HepG2 (cell line): ENCODE measurements around the gene RFTN1. TPM values are rescaled to one million over a fixed set of nuclear protein-coding genes. Genes with fewer than 3 reads are reported as not detected.

Experiments
- ATAC-seq: fragments of 200-7000 bp; cut with Tn5 transposase; 3 replicates; pipeline ENCODE4 v1.9.1; 2020; ENCODE audit warnings: mild to moderate bottlenecking, moderate library complexity
- BruUV-seq: library from RNA; stranded (reverse); fragments of 400-500 nt; replicated peaks from 2 replicates; lab custom pipeline; 2021; lab: Mats Ljungman, UMichigan
- CTCF ChIA-PET: fragments of 300-600 bp; formaldehyde crosslinking; extraction: SDS; loops from one replicate; lab custom pipeline; 2021; ENCODE audit warnings: low total read pairs, inconsistent platforms, low intra/inter-chr PET ratio; lab: Yijun Ruan, JAX
- POLR2A ChIA-PET: fragments of 350-600 bp; sonication (Branson Sonifier 250); formaldehyde crosslinking; loops from one replicate; lab custom pipeline; 2020; ENCODE audit warnings: antibody characterized with exemption, inconsistent platforms; lab: Yijun Ruan, JAX
- DNase-seq: peaks from one replicate; pipeline ENCODE4 v3.0.0-alpha.2; 2015; ENCODE audit warnings: low spot score
- FAIRE-seq: peaks from 3 replicates; lab custom pipeline; 2011; peaks lifted over from hg19 to GRCh38; lab: Jason Lieb, UNC
- H2AFZ ChIP-seq: one replicate; pipeline ENCODE4 v1.6.1; 2011; ENCODE audit warnings: low read length, inconsistent platforms
- H3K27ac ChIP-seq: fragments of 300-600 bp; 3 replicates; pipeline ENCODE4 v1.8.0; 2011; ENCODE audit warnings: mixed run types, mild to moderate bottlenecking, mixed read lengths, low read length, inconsistent platforms; ENCODE audit not compliant: insufficient read depth; ENCODE audit errors: extremely low read length
- H3K27me3 ChIP-seq, 2 experiments: fragments of 200-600 bp in 1 of 2; 2 replicates in 1 of 2; 3 replicates in 1 of 2; pipeline versions ENCODE4 v1.6.0 to v1.8.0; 2011; ENCODE audit warnings: low read length in 2 of 2, mild to moderate bottlenecking in 2 of 2, moderate library complexity in 2 of 2, inconsistent platforms in 1 of 2; ENCODE audit not compliant: insufficient read depth in 2 of 2, control insufficient read depth in 1 of 2
- H3K36me3 ChIP-seq, 2 experiments: fragments of 200-600 bp in 1 of 2; replicated peaks in 1 of 2; 2 replicates in 1 of 2; 3 replicates in 1 of 2; pipeline versions ENCODE4 v1.5.1 to v1.8.0; 2011; ENCODE audit warnings: low read length in 2 of 2, inconsistent platforms in 1 of 2; ENCODE audit not compliant: insufficient read depth in 2 of 2, control insufficient read depth in 1 of 2
- H3K4me1 ChIP-seq: 2 replicates; pipeline ENCODE4 v1.5.1; 2012; ENCODE audit warnings: low read length, inconsistent platforms; ENCODE audit not compliant: insufficient read depth
- H3K4me2 ChIP-seq: 2 replicates; pipeline ENCODE4 v1.6.0; 2011; ENCODE audit warnings: low read depth, low read length, inconsistent platforms
- H3K4me3 ChIP-seq, 3 experiments: fragments of 200-600 bp in 1 of 3; sonication (generic), shearing (Covaris generic) in 1 of 3; replicated peaks in 1 of 3; 2 replicates each; pipeline ENCODE4 v1.5.1; 2011 to 2016; ENCODE audit warnings: low read length in 3 of 3, inconsistent platforms in 2 of 3, low read depth in 2 of 3, mild to moderate bottlenecking in 2 of 3, control low read depth in 1 of 3, mixed read lengths in 1 of 3; ENCODE audit not compliant: insufficient read depth in 1 of 3
- H3K79me2 ChIP-seq: one replicate; pipeline ENCODE4 v1.6.1; 2011; ENCODE audit warnings: low read length, inconsistent platforms; ENCODE audit not compliant: insufficient read depth
- H3K9ac ChIP-seq: 2 replicates; pipeline ENCODE4 v1.6.0; 2011; ENCODE audit warnings: mild to moderate bottlenecking, low read depth, low read length, inconsistent platforms; ENCODE audit not compliant: insufficient read depth
- H3K9me3 ChIP-seq: 2 replicates; pipeline ENCODE4 v1.5.1; 2012; ENCODE audit warnings: mild to moderate bottlenecking, low read length
- H4K20me1 ChIP-seq: 2 replicates; pipeline ENCODE4 v1.6.0; 2011; ENCODE audit warnings: inconsistent platforms, mild to moderate bottlenecking, low read length, moderate library complexity; ENCODE audit not compliant: insufficient read depth
- BCL6 ChIP-seq: IDR thresholded peaks from 2 replicates; pipeline ENCODE4 v1.6.1; 2016; ENCODE audit warnings: missing genetic modification reagents, missing compliant biosample characterization
- MBD4 ChIP-seq: IDR thresholded peaks from 2 replicates; pipeline ENCODE4 v1.6.1; 2012; ENCODE audit warnings: low read length, inconsistent platforms, borderline replicate concordance
- PHF5A ChIP-seq: IDR thresholded peaks from one replicate; pipeline ENCODE4 v1.6.1; 2018; ENCODE audit warnings: low read depth, missing genetic modification reagents; ENCODE audit not compliant: unreplicated experiment
- PITX1 ChIP-seq: sonication (generic); formaldehyde crosslinking; IDR thresholded peaks from 2 replicates; pipeline ENCODE4 v1.5.1; 2020; ENCODE audit warnings: mild to moderate bottlenecking, missing genetic modification reagents
- RFX5 ChIP-seq: IDR thresholded peaks from 2 replicates; pipeline ENCODE4 v1.6.1; 2011; ENCODE audit warnings: low read depth, low read length, improper control_type of control experiment
- RFXANK ChIP-seq: IDR thresholded peaks from 2 replicates; pipeline ENCODE4 v1.6.1; 2016
- SALL1 ChIP-seq: sonication (generic); formaldehyde crosslinking; IDR thresholded peaks from 2 replicates; pipeline ENCODE4 v1.8.0; 2022; ENCODE audit warnings: mild to moderate bottlenecking, missing genetic modification reagents
- SNAI1 ChIP-seq: sonication (generic); formaldehyde crosslinking; IDR thresholded peaks from 2 replicates; pipeline ENCODE4 v1.5.0; 2020; ENCODE audit warnings: mild to moderate bottlenecking, missing genetic modification reagents, borderline replicate concordance
- ZFP36L2 ChIP-seq: sonication (generic); formaldehyde crosslinking; IDR thresholded peaks from 2 replicates; pipeline ENCODE4 v1.4.0; 2020; ENCODE audit warnings: missing genetic modification reagents
- ZFP82 ChIP-seq: sonication (generic); formaldehyde crosslinking; IDR thresholded peaks from 2 replicates; pipeline ENCODE4 v1.5.1; 2020; ENCODE audit warnings: mild to moderate bottlenecking, missing genetic modification reagents, borderline replicate concordance
- ZNF776 ChIP-seq: sonication (generic); formaldehyde crosslinking; IDR thresholded peaks from 2 replicates; pipeline ENCODE4 v1.4.0; 2020; ENCODE audit warnings: mild to moderate bottlenecking, missing genetic modification reagents
- ZSCAN30 ChIP-seq: sonication (generic); formaldehyde crosslinking; IDR thresholded peaks from 2 replicates; pipeline ENCODE4 v1.5.0; 2020; ENCODE audit warnings: mild to moderate bottlenecking, missing genetic modification reagents
- WGBS: methylation state at CpG from one replicate; pipeline ENCODE4 v1.1.6; 2017; ENCODE audit warnings: low lambda C conversion rate; 5-methylcytosine and 5-hydroxymethylcytosine counted together
- in situ Hi-C: cut with HindIII; loops from 2 replicates; pipeline ENCODE4 v1.10.0; 2017; ENCODE audit warnings: low pct_unique_long_range_greater_than_20kb; ENCODE audit not compliant: extremely low pct_ligation_motif_present
- intact Hi-C: fragments of 100-400 bp; cut with micrococcal nuclease; formaldehyde crosslinking; loops from one replicate; pipeline ENCODE4 v1.10.0; 2022; ENCODE audit not compliant: unreplicated experiment
- polyA plus RNA-seq, 8 experiments: library from polyadenylated mRNA; depleted of rRNA in 3 of 8; stranded (reverse) in 7 of 8; unstranded in 1 of 8; fragments of >200 nt; fragmentation: Illumina TruSeq in 4 of 8; extraction: Trizol in 4 of 8; gene quantifications; 2 replicates each; pipeline versions ENCODE4 v1.2.1 to v1.2.3, GENCODE V29; 2011 to 2016; ENCODE audit warnings: low read depth in 4 of 8, missing spikeins in 1 of 8, mixed read lengths in 1 of 8; ENCODE audit not compliant: insufficient read depth in 1 of 8
- total RNA-seq, 5 experiments: library from RNA; depleted of rRNA; stranded (reverse); fragments of >200 nt; fragmentation: Illumina TruSeq; extraction: Trizol; gene quantifications; 2 replicates each; pipeline ENCODE4 v1.2.3, GENCODE V29; 2016; ENCODE audit warnings: low read depth in 1 of 5
- TF ChIP-seq, protein P1 (sequence below): sonication (generic); formaldehyde crosslinking; IDR thresholded peaks from 2 replicates; pipeline ENCODE4 v1.4.0; 2020; ENCODE audit warnings: missing genetic modification reagents
- TF ChIP-seq, protein P2 (sequence below): IDR thresholded peaks from 2 replicates; pipeline ENCODE4 v1.6.1; 2016; ENCODE audit warnings: mild to moderate bottlenecking, missing biosample characterization, missing genetic modification reagents

The RFTN1 gene
- total and polyA plus RNA-seq, 2 of the 13 experiments (the other 11 are each of a cell fraction or from before 2014, with no cell fraction given) = not detected

DNA sequence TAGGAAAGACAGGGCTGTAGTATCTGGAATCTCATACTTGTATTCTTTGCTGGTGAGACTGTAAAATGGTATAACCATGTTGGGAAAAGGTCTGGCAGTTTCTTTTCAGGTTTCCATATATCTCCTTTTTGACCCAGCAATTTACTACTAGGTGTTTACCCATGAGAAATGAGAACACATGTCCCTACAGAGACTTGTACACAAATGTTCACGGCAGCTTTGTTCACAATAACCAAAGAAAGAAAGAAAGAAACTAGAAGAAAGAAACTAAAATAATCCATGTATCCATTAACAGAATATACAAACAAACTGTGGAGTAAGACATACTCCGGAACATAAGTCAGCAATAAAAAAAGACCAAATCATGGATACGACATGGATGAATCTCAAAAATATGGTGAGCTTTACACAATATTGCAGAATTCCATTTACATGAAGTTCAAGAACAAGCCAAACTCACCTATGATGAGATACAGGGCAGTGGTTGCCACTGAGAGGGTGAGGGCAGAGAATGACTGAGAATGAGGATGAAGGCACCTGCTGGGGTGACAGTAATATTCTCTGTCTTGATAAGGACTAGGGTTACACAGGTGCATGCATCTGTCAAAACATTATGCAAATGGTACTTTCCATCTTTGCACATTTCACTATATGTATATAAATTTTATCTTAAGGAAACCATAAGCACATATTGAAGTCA, 2.7 kb downstream of the RFTN1 start:
- Histone ChIP-seq H3K36me3 (no peaks in the 10 kb centered on the region), H3K27me3 (peaks cover 5 to 60% of the 10 kb centered on the region in 2 experiments), H3K79me2 (no peaks in the 10 kb centered on the region), H4K20me1 (no peaks in the 10 kb centered on the region), H2AFZ (no peak overlapping the region), H3K9me3 (no peaks in the 10 kb centered on the region), H3K27ac (no peak overlapping the region), H3K4me2 (no peak overlapping the region), H3K9ac (no peak overlapping the region), H3K4me3 (no peak overlapping the region), H3K4me1 (0 out of 2 replicates have a peak, but pooled peaks cover 7% of the 10 kb centered on the region)
- in situ Hi-C loops = loop anchor here (10.0 kb wide), 1 partner anchor 216 kb away; no protein-coding TSS in a partner anchor
- ChIA-PET POLR2A (no interaction called here), CTCF (no interaction called here)
- ATAC-seq (no peak), FAIRE-seq (no peak), DNase-seq (no peak)
- WGBS = 55% methylated on average over 3 of the region's 3 CpGs
- BruUV-seq = no TSS peak
- intact Hi-C loops = no loop called here
- TF ChIP-seq ZFP36L2 (CRISPR knock-in tag) (no peak), RFX5 (no peak), MBD4 (no peak), ZFP82 (CRISPR knock-in tag) (no peak), PHF5A (CRISPR knock-in tag) (no peak), SALL1 (no peak), PITX1 (CRISPR knock-in tag) (no peak), ZSCAN30 (CRISPR knock-in tag) (no peak), SNAI1 (CRISPR knock-in tag) (no peak), BCL6 (no peak), RFXANK (CRISPR knock-in tag) (no peak), ZNF776 (CRISPR knock-in tag) (no peak)
- TF ChIP-seq, protein P1, sequence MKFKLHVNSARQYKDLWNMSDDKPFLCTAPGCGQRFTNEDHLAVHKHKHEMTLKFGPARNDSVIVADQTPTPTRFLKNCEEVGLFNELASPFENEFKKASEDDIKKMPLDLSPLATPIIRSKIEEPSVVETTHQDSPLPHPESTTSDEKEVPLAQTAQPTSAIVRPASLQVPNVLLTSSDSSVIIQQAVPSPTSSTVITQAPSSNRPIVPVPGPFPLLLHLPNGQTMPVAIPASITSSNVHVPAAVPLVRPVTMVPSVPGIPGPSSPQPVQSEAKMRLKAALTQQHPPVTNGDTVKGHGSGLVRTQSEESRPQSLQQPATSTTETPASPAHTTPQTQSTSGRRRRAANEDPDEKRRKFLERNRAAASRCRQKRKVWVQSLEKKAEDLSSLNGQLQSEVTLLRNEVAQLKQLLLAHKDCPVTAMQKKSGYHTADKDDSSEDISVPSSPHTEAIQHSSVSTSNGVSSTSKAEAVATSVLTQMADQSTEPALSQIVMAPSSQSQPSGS (CRISPR knock-in tag) = no peak
- TF ChIP-seq, protein P2, sequence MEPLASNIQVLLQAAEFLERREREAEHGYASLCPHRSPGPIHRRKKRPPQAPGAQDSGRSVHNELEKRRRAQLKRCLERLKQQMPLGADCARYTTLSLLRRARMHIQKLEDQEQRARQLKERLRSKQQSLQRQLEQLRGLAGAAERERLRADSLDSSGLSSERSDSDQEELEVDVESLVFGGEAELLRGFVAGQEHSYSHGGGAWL (CRISPR knock-in tag) = no peak
